Upper lobe of left lung (tissue), 6 donors: ENCODE data around the gene ZEB1. TPM values are rescaled to one million over a fixed set of nuclear protein-coding genes. Genes with fewer than 3 reads are reported as not detected.
A peak's percentile ranks its signal among the peaks of the same experiment; 100 is the strongest.
"Not testable (repeated sequence)": the region's sequence is repeated elsewhere in the genome, so short reads cannot be mapped to it uniquely, and the experiment has no call there.

Experiments
- ATAC-seq, 2 donors: fragments of 200-7000 bp; cut with Tn5 transposase; one replicate each; pipeline ENCODE4 v1.9.1; 2022; ENCODE audit warnings: mild to moderate bottlenecking in 2 of 2, moderate library complexity in 2 of 2; ENCODE audit not compliant: low FRiP score in 2 of 2
- DNase-seq, 2 donors: peaks; one replicate each; pipeline ENCODE4 v3.0.0-alpha.2; 2019 to 2020
- H3K27ac ChIP-seq, 4 donors: fragments of 200-600 bp; sonication (generic); one replicate each; pipeline ENCODE4 v1.5.1; 2016 to 2019
- H3K27me3 ChIP-seq, 4 donors: fragments of 200-600 bp; sonication (generic); one replicate each; pipeline ENCODE4 v1.5.1; 2017 to 2019
- H3K36me3 ChIP-seq, 4 donors: fragments of 200-600 bp; sonication (generic); one replicate each; pipeline ENCODE4 v1.5.1; 2016 to 2019
- H3K4me1 ChIP-seq, 4 donors: fragments of 200-600 bp; sonication (generic); one replicate each; pipeline ENCODE4 v1.5.1; 2018 to 2019
- H3K4me3 ChIP-seq, 4 donors: fragments of 200-600 bp; sonication (generic); one replicate each; pipeline ENCODE4 v1.5.1; 2017 to 2019; ENCODE audit warnings: mild to moderate bottlenecking in 2 of 4, moderate library complexity in 1 of 4
- H3K9me3 ChIP-seq, 4 donors: fragments of 200-600 bp; sonication (generic); one replicate each; pipeline ENCODE4 v1.5.1; 2018 to 2019
- CTCF ChIP-seq, 6 experiments: fragments of 450-650 bp in 4 of 6; fragments of 200-600 bp in 2 of 6; sonication (generic) in 2 of 6; IDR thresholded peaks; one replicate each; pipeline ENCODE4 v1.5.1; 2016 to 2019; ENCODE audit warnings: antibody characterized with exemption in 6 of 6
- EP300 ChIP-seq, 4 donors: sonication (generic); formaldehyde crosslinking; IDR thresholded peaks; one replicate each; pipeline ENCODE4 v1.5.1; 2017; ENCODE audit warnings: antibody characterized with exemption in 4 of 4, control low read depth in 2 of 4
- POLR2A ChIP-seq, 4 donors: fragments of 450-650 bp; IDR thresholded peaks; one replicate each; pipeline ENCODE4 v1.5.1; 2016 to 2017; ENCODE audit warnings: antibody characterized with exemption in 4 of 4, mild to moderate bottlenecking in 2 of 4
- POLR2AphosphoS5 ChIP-seq, 2 donors: sonication (generic); formaldehyde crosslinking; IDR thresholded peaks; one replicate each; pipeline ENCODE4 v1.5.1; 2017; ENCODE audit warnings: antibody characterized with exemption in 2 of 2
- WGBS, 2 donors: methylation state at CpG; one replicate each; pipeline ENCODE4 v1.1.5; 2017 to 2018; 5-methylcytosine and 5-hydroxymethylcytosine counted together
- total RNA-seq, 6 donors: library from RNA; depleted of rRNA in 4 of 6; stranded (reverse); fragments of >200 nt in 4 of 6; gene quantifications; one replicate each; pipeline versions ENCODE4 v1.1.0 to v1.2.1, GENCODE V29; 2016 to 2021
- donor health status: DM: no; HTN: no; CAD: no; lungs with moderate emphysema.
- donor health status: DM: no; HTN: yes; CAD: no; lungs with severe emphysema.

ZEB1 gene
- total RNA-seq, 6 donors from 2014 or later, result 17.8 to 46.1 (median 32.6) TPM

GRCh38 chr10:31421322-31421721 lies 102.3 kb downstream of the ZEB1 start:
- ATAC-seq (no peak), DNase-seq (no peak)
- no peaks in the 10 kb centered on the region for H3K27me3 ChIP-seq
- no peaks in the 10 kb centered on the region for H3K9me3 ChIP-seq
- H3K27ac ChIP-seq, result no peak overlapping the region
- H3K4me1 ChIP-seq, result peaks cover 0 to 16% (median 0%) of the 10 kb centered on the region in 4 donors
- H3K4me3 ChIP-seq, result no peak overlapping the region
- TF ChIP-seq POLR2AphosphoS5 (IDR thresholded peaks at IDR 0.05) (no peak), CTCF (IDR thresholded peaks at IDR 0.05) (no peak), EP300 (IDR thresholded peaks at IDR 0.05) (no peak), POLR2A (IDR thresholded peaks at IDR 0.05) (no peak)
- H3K36me3 ChIP-seq, result no peaks in the 10 kb centered on the region
- 95 to 100% methylated on average over 1 of the region's 1 CpG for WGBS, 2 donors

GRCh38 chr10:31422634-31423033 lies 103.6 kb downstream of the ZEB1 start:
- H3K4me3 ChIP-seq, result no peak overlapping the region
- H3K4me1 ChIP-seq, result peaks cover 0 to 16% (median 0%) of the 10 kb centered on the region in 4 donors
- H3K27me3 ChIP-seq, result no peaks in the 10 kb centered on the region
- DNase-seq, result no peak
- H3K36me3 ChIP-seq, result no peaks in the 10 kb centered on the region
- TF ChIP-seq CTCF (IDR thresholded peaks at IDR 0.05) (no peak), POLR2A (IDR thresholded peaks at IDR 0.05) (no peak), EP300 (IDR thresholded peaks at IDR 0.05) (no peak), POLR2AphosphoS5 (IDR thresholded peaks at IDR 0.05) (no peak)
- 98 to 100% methylated on average over 2 of the region's 2 CpGs for WGBS, 2 donors
- no peak overlapping the region for H3K27ac ChIP-seq
- no peak for ATAC-seq
- H3K9me3 ChIP-seq, result no peaks in the 10 kb centered on the region

GRCh38 chr10:31424473-31424872 lies 105.5 kb downstream of the ZEB1 start:
- no peak for TF ChIP-seq POLR2A (IDR thresholded peaks at IDR 0.05)
- no peak for TF ChIP-seq POLR2AphosphoS5 (IDR thresholded peaks at IDR 0.05)
- TF ChIP-seq CTCF (IDR thresholded peaks at IDR 0.05), result no peak
- TF ChIP-seq EP300 (IDR thresholded peaks at IDR 0.05), result no peak
- ATAC-seq, result no peak
- peaks cover 0 to 13% (median 0%) of the 10 kb centered on the region in 4 donors for H3K4me1 ChIP-seq

GRCh38 chr10:31426401-31426800 lies 107.4 kb downstream of the ZEB1 start:
- Histone ChIP-seq H3K4me1 (peaks cover 0 to 13% (median 0%) of the 10 kb centered on the region in 4 donors), H3K27ac (peak overlapping the region; percentile 64 to 88 (median 71)), H3K27me3 (no peaks in the 10 kb centered on the region), H3K9me3 (no peaks in the 10 kb centered on the region), H3K4me3 (no peak overlapping the region), H3K36me3 (no peaks in the 10 kb centered on the region)
- ATAC-seq, result peak in 1 of 2 donors; percentile 37
- no peak for DNase-seq
- peak in 1 of 2 donors; percentile 40 for TF ChIP-seq POLR2AphosphoS5 (IDR thresholded peaks at IDR 0.05)
- peak in 1 of 4 donors; percentile 52 for TF ChIP-seq EP300 (IDR thresholded peaks at IDR 0.05)
- no peak for TF ChIP-seq CTCF (IDR thresholded peaks at IDR 0.05)
- WGBS, 2 donors, result 60 to 63% methylated on average over 3 of the region's 3 CpGs

More at GRCh38 chr10:31424473-31424872, 105.5 kb downstream of the ZEB1 start:
- no peak for DNase-seq
- Histone ChIP-seq H3K27me3 (no peaks in the 10 kb centered on the region), H3K9me3 (no peaks in the 10 kb centered on the region), H3K27ac (peak overlapping the region in 2 of 4 donors; percentile 77 to 88), H3K4me3 (no peak overlapping the region), H3K36me3 (no peaks in the 10 kb centered on the region)
- 68 to 69% methylated on average over 1 of the region's 1 CpG for WGBS, 2 donors

- not testable (repeated sequence) for H3K36me3 ChIP-seq, DNase-seq, ATAC-seq, H3K4me3 ChIP-seq, H3K9me3 ChIP-seq, H3K27me3 ChIP-seq
- Histone ChIP-seq H3K4me1 (peaks cover 0 to 13% (median 0%) of the 10 kb centered on the region in 4 donors), H3K27ac (peak overlapping the region in 3 of 4 donors; percentile 9 to 88 (median 77))
- WGBS, 2 donors, result 94 to 95% methylated on average over 10 of the region's 10 CpGs
Measured at GRCh38 chr10:31427334-31427733, 108.3 kb downstream of the ZEB1 start.

- not testable (repeated sequence) for H3K27ac ChIP-seq, H3K36me3 ChIP-seq, DNase-seq, H3K27me3 ChIP-seq, H3K4me3 ChIP-seq, H3K9me3 ChIP-seq, ATAC-seq
- H3K4me1 ChIP-seq, result peaks cover 0 to 13% (median 0%) of the 10 kb centered on the region in 4 donors
Measured at GRCh38 chr10:31428499-31428898, 109.5 kb downstream of the ZEB1 start.
